Neural progenitor cell (in vitro differentiated cells): ENCODE data around the gene MDGA2.

Source experiments
- CTCF ChIP-seq: fragments of 200-600 bp; sonication (generic); IDR thresholded peaks from 2 replicates; pipeline ENCODE4 v1.5.1; 2017; ENCODE audit warnings: antibody characterized with exemption, mild to moderate bottlenecking
- EZH2 ChIP-seq: fragments of 200-600 bp; sonication (generic); IDR thresholded peaks from 2 replicates; pipeline ENCODE4 v1.6.1; 2017; ENCODE audit warnings: antibody characterized with exemption, mild to moderate bottlenecking, moderate library complexity
- EZH2phosphoT487 ChIP-seq: fragments of 200-600 bp; sonication (generic); IDR thresholded peaks from 2 replicates; pipeline ENCODE4 v1.6.1; 2017; ENCODE audit warnings: antibody characterized with exemption

DNA sequence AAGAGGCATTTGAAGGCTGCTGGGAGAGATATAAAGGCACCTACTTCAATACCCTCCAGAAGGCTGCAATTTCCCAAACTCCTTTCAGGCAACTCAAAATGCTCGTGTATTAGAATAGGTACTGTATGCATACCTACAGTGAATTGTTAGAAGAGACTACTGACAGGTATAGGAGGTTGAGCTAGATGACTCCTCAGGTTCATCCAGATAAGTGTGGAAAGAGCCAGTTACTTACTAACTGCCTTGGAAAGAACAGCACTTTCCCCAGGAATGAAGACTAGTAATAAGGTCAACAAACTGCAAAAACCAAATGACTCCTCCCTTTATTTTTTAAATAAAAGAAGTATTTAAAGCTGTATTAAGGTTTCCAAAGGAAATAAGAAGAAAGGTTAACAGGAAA is 429.0 kb downstream of the MDGA2 start:
- TF ChIP-seq CTCF (no peak), EZH2phosphoT487 (no peak), EZH2 (no peak)
